Karpas-422 (cell line): ENCODE data around the gene UEVLD. TPM values are rescaled to one million over a fixed set of nuclear protein-coding genes. Genes with fewer than 3 reads are reported as not detected.

ENCODE experiments used
- DNase-seq: peaks from one replicate; pipeline ENCODE4 v3.0.0-alpha.2; 2015
- H2AFZ ChIP-seq: fragments of 200-600 bp; sonication (generic); 2 replicates; pipeline ENCODE4 v1.6.1; 2014; ENCODE audit warnings: antibody characterized with exemption, low read length, mixed read lengths
- H3K27ac ChIP-seq: fragments of 200-600 bp; sonication (generic); 2 replicates; pipeline ENCODE4 v1.5.1; 2014; ENCODE audit warnings: mild to moderate bottlenecking, low read length, moderate library complexity
- H3K27me3 ChIP-seq: fragments of 200-600 bp; sonication (generic); 2 replicates; pipeline ENCODE4 v1.6.1; 2014; ENCODE audit warnings: low read length, mixed read lengths
- H3K36me3 ChIP-seq: fragments of 200-600 bp; sonication (generic); 2 replicates; pipeline ENCODE4 v1.6.1; 2014; ENCODE audit warnings: low read length, mixed read lengths; ENCODE audit not compliant: insufficient read depth
- H3K4me1 ChIP-seq: fragments of 200-600 bp; sonication (generic); 2 replicates; pipeline ENCODE4 v1.6.1; 2014; ENCODE audit warnings: mild to moderate bottlenecking, low read length, mixed read lengths
- H3K4me2 ChIP-seq: fragments of 200-600 bp; sonication (generic); 2 replicates; pipeline ENCODE4 v1.6.1; 2014; ENCODE audit warnings: low read length, low read depth, mild to moderate bottlenecking; ENCODE audit not compliant: poor library complexity, severe bottlenecking
- H3K4me3 ChIP-seq: fragments of 200-600 bp; sonication (generic); 2 replicates; pipeline ENCODE4 v1.5.1; 2014; ENCODE audit warnings: mild to moderate bottlenecking, antibody characterized with exemption, low read length, mixed read lengths
- H3K79me2 ChIP-seq: fragments of 200-600 bp; sonication (generic); 2 replicates; pipeline ENCODE4 v1.6.1; 2014; ENCODE audit warnings: mild to moderate bottlenecking, low read length, mixed read lengths
- H3K9ac ChIP-seq: fragments of 200-600 bp; sonication (generic); 2 replicates; pipeline ENCODE4 v1.6.0; 2014; ENCODE audit warnings: low read length
- H3K9me2 ChIP-seq: fragments of 200-600 bp; sonication (generic), shearing (Covaris generic); replicated peaks from 2 replicates; pipeline ENCODE4 v1.6.0; 2014; ENCODE audit warnings: mild to moderate bottlenecking, low read length, moderate library complexity; ENCODE audit not compliant: insufficient read depth
- H3K9me3 ChIP-seq: fragments of 300-700, 200-600 bp; sonication (generic); 2 replicates; pipeline ENCODE4 v1.6.1; 2014; ENCODE audit warnings: low read length, mixed read lengths
- H4K20me1 ChIP-seq: fragments of 200-600 bp; sonication (generic); 2 replicates; pipeline ENCODE4 v1.6.1; 2014; ENCODE audit warnings: mild to moderate bottlenecking, antibody characterized with exemption, low read length, low read depth; ENCODE audit not compliant: insufficient read depth
- total RNA-seq: library from RNA; depleted of rRNA; stranded (reverse); fragments of >200 nt; shearing (Covaris generic); gene quantifications from 2 replicates; pipeline ENCODE4 v1.2.3, GENCODE V29; 2014; ENCODE audit warnings: low replicate concordance; rRNA removed

Gene UEVLD
- total RNA-seq: 10.4 and 14.8 TPM in 2 replicates

DNA sequence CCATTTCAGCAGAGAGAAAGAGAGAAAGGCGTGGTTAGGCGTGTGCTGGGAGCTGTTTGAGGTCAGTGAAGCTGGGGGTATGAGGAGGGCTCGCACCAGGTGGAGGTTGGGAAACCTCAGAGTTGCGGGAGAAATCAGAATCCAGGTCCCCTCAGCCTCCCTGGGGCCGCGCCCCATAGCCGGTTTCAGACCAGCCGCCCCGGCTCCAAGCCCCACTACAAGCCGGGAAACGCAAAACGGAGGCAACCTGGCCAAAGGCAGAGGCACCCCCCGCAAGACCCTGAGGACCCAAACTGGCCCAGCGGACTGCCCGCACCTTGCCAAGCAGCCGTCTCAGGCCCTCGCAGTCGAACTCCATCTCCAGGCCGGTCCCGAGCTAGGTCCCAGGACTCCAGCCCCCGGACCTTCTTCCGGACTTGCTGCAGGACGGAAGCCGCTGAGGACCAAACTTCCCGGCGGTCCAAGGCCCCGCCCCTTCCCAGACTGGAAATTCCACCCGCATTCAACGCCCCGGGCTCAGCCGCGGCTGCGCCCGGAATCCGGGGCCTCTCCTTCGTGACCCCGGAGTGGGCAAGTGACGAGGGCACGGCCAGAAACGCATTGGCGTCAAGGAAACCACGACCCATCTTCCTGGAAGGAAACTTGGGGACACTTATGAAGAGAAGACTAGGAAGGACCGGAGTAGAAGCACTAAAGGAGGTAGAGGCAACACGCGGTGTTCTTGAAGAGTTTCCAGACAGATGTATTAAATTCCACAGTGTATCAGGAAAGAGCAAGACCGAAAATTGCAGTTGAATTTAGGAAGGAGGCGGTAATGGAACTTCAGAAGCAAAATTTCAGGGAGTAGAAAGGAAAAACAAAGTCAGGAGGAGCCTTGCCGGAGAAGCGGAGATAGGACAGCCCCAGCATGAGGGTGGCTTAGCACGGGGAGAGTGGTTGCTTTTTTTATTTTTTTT, at the start of gene UEVLD:
Gene UEVLD, minus strand, starts transcription at position 438 of the 956 bp plus-strand sequence. Its CDS starts 80 bp downstream, at position 358.
- no peaks in the 10 kb centered on the region for H3K36me3 ChIP-seq
- H2AFZ ChIP-seq: peak within 1 kb of the TSS; percentile 76
- peak within 1 kb of the TSS; percentile 6; the same call in 1 of the 2 replicates for H3K27ac ChIP-seq
- H3K79me2 ChIP-seq: peaks cover 27% of the 10 kb centered on the region
- no peaks in the 10 kb centered on the region for H3K9me3 ChIP-seq
- H3K4me2 ChIP-seq: peak within 1 kb of the TSS; percentile 89
- peak within 1 kb of the TSS; percentile 86 for H3K4me3 ChIP-seq
- no peaks in the 10 kb centered on the region for H3K27me3 ChIP-seq
- DNase-seq: peak; percentile 81
- peaks cover 35% of the 10 kb centered on the region for H3K4me1 ChIP-seq
- H3K9me2 ChIP-seq: no peaks in the 10 kb centered on the region
- H3K9ac ChIP-seq: peak within 1 kb of the TSS; percentile 77
- no peaks in the 10 kb centered on the region for H4K20me1 ChIP-seq

DNA sequence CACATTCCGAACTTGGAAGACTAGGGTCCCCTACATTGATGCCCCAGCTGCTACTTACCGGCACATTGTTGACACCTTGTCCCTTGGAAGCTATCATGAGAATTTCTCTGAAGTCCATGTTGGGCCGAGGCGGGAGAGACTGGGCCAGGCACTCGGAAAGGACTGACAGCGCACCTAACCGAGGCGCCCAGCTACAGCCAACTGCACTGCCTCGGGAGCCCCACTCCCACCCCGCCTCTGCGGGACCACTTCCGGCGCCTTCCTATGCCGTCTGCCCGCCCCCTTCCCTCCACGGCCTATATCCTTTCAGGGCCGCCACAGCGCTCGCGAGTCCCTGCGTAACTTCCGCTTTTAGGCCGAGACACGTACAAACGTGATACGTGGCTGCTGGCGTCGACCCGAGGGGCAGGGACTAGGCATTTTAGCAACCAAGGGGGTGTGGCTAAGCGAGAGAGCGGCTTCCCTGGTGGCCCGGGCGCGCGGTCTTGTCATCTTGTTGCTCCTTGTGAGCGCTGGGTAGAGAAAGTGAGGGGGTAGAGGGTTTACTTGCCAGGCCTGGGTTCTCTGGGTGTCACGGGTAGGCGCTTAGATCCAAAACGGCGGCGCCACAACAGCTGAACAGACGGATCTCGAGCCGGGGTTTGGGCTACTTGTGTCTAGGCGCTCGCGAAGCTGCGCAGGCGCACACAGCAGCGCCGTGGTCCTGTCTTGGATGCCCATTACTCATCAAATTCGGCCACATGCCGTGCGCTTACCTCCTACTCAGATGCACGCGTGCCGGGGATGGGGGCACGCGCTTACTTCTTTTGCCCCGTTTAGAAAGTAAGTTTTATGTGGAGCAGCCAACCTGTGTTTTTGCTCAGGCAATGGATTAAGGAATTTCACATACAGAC, 45.9 kb upstream of the UEVLD start, which contains the start of gene SPTY2D1:
Gene SPTY2D1, minus strand, starts transcription at position 203 of the 893 bp plus-strand sequence. Its CDS starts 85 bp downstream, at position 118.
- Histone ChIP-seq H3K9me2 (no peaks in the 10 kb centered on the region), H3K36me3 (no peaks in the 10 kb centered on the region), H3K4me2 (peak within 1 kb of the TSS; percentile 94), H3K79me2 (peaks cover 52% of the 10 kb centered on the region), H3K9me3 (no peaks in the 10 kb centered on the region), H3K4me3 (peak within 1 kb of the TSS; percentile 94), H3K4me1 (peaks cover 28% of the 10 kb centered on the region), H2AFZ (peak within 1 kb of the TSS; percentile 69), H3K27me3 (no peaks in the 10 kb centered on the region), H3K27ac (peak within 1 kb of the TSS; percentile 75), H3K9ac (peak within 1 kb of the TSS; percentile 85), H4K20me1 (peaks cover 7% of the 10 kb centered on the region; the same call in 1 of the 2 replicates)
- DNase-seq: peak; percentile 100

DNA sequence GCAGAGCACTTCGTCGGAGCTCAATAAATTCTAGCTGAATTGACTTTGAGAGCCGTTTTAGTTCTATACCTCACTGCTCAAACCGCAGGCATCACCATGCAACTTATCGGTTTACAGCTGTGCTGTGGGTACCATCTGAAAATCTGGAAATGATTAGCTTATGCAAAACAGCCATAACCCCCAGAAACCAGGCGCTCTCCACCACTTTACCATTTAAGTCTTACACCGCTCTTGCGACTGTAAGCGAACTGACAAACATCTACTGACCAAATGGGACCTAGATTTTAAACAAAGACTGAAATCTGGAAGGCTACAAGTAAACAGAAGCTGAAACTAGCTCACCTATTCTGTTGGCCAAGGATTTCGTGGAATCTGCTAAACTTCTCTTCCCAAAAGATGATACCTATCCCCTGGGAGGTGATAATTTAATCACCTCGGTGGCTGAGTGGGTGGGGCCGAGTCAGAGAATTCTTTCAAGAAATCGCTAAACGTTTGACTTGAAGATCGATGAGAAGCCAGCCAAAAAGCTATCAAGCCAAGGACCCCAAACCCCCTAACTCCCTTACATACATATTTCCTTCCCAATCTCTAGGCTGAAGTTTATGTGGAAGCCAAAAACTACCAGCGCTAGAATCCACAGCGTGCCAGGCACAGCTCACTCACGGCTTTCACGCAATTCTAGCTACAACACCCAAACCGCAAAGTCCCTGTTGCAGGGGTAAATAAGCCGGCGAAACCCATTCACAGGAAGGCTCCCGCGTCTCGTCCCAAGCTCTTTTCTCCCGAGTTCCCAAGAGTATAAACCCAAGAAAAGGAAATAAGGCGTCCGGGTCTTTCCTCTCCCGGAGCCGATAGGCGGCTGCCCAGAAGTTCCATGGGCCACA, 45.0 kb upstream of the UEVLD start:
- peak overlapping the region; percentile 94 for H3K4me3 ChIP-seq
- peak overlapping the region; percentile 75 for H3K27ac ChIP-seq
- no peaks in the 10 kb centered on the region for H3K27me3 ChIP-seq
- H3K9ac ChIP-seq: peak overlapping the region; percentile 85
- H3K4me2 ChIP-seq: peak overlapping the region; percentile 94
- peaks cover 7% of the 10 kb centered on the region; the same call in 1 of the 2 replicates for H4K20me1 ChIP-seq
- no peaks in the 10 kb centered on the region for H3K9me3 ChIP-seq
- peaks cover 37% of the 10 kb centered on the region for H3K4me1 ChIP-seq
- H3K79me2 ChIP-seq: peaks cover 61% of the 10 kb centered on the region
- H3K36me3 ChIP-seq: no peaks in the 10 kb centered on the region
- H3K9me2 ChIP-seq: no peaks in the 10 kb centered on the region
- no peak overlapping the region for H2AFZ ChIP-seq
- DNase-seq: peak; percentile 79

DNA sequence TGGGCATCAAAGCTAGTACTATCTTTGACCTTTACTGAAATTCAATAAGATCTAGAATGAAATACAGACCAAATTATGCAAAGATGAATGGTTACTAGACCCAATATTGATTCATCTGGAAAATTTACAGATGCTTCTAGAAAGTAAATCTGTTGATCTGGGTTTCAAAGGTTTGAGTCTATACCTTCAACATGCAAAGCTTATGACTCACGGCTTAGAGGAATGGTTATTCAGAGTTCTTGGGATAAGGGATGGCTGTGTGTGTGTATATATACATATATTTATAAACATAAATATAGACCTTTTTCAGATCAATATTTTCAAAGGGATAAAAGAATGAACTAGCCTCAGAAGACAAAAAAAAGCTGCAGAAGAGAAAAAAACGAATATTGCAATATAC, 44.3 kb upstream of the UEVLD start:
- Histone ChIP-seq H3K4me2 (peak overlapping the region; percentile 94), H2AFZ (no peak overlapping the region), H3K4me3 (peak overlapping the region; percentile 94), H4K20me1 (peaks cover 7% of the 10 kb centered on the region; the same call in 1 of the 2 replicates), H3K27ac (peak overlapping the region; percentile 75), H3K9ac (peak overlapping the region; percentile 85), H3K79me2 (peaks cover 67% of the 10 kb centered on the region), H3K36me3 (no peaks in the 10 kb centered on the region), H3K9me2 (no peaks in the 10 kb centered on the region), H3K9me3 (no peaks in the 10 kb centered on the region), H3K27me3 (no peaks in the 10 kb centered on the region), H3K4me1 (peaks cover 44% of the 10 kb centered on the region)
- no peak for DNase-seq

DNA sequence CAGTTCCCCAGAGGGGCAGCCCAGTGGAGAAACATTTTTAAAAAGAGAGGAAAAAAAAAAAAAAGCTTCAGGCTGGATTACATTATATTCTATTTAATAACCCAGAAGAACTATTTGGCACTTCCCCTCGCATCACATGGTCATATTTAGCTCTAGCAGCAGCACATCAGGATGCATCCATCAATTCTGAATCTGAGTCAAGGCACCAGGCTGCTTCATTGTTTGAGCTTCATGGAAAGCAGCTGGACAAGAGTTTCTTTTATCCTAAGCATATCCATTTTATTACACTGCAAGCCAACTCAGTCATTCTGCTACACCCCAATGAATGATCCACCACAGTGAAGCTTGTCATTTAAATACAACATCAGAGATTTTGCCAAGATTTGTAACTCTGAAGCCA, 35.6 kb upstream of the UEVLD start:
- no peaks in the 10 kb centered on the region for H3K27me3 ChIP-seq
- peaks cover 25% of the 10 kb centered on the region for H3K4me1 ChIP-seq
- H3K79me2 ChIP-seq: peaks cover 98% of the 10 kb centered on the region
- no peaks in the 10 kb centered on the region for H4K20me1 ChIP-seq
- DNase-seq: peak; percentile 28
- no peak overlapping the region for H3K27ac ChIP-seq
- peaks cover 5% of the 10 kb centered on the region; the same call in 1 of the 2 replicates for H3K36me3 ChIP-seq
- H3K9ac ChIP-seq: no peak overlapping the region
- H3K9me3 ChIP-seq: peaks cover 3% of the 10 kb centered on the region
- H3K4me3 ChIP-seq: no peak overlapping the region
- no peaks in the 10 kb centered on the region for H3K9me2 ChIP-seq
- H3K4me2 ChIP-seq: no peak overlapping the region
- H2AFZ ChIP-seq: no peak overlapping the region

DNA sequence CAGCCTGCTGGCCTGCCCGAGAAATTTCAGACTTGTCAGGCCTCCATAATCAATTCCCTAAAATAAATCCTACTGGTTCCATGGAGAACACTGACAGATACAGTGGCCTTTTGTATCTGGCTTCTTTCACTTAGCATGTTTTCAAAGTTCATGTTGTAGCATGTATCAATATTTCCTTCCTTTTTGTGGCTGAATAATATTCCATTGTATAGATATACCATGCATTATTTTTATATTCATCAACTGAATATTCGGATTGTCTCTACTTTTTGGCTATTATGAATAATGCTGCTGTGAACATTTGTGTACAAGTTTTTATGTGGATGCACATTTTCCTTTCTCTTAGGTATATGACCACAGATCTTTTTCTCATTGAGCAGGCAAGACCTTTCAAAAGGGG, 35.2 kb upstream of the UEVLD start:
- Histone ChIP-seq H3K4me1 (peaks cover 21% of the 10 kb centered on the region), H3K9me3 (peaks cover 3% of the 10 kb centered on the region), H3K79me2 (peaks cover 98% of the 10 kb centered on the region), H2AFZ (no peak overlapping the region), H3K9ac (no peak overlapping the region), H4K20me1 (no peaks in the 10 kb centered on the region), H3K36me3 (peaks cover 5% of the 10 kb centered on the region; the same call in 1 of the 2 replicates), H3K4me2 (no peak overlapping the region), H3K27me3 (no peaks in the 10 kb centered on the region), H3K4me3 (no peak overlapping the region), H3K9me2 (no peaks in the 10 kb centered on the region), H3K27ac (no peak overlapping the region)
- DNase-seq: no peak

DNA sequence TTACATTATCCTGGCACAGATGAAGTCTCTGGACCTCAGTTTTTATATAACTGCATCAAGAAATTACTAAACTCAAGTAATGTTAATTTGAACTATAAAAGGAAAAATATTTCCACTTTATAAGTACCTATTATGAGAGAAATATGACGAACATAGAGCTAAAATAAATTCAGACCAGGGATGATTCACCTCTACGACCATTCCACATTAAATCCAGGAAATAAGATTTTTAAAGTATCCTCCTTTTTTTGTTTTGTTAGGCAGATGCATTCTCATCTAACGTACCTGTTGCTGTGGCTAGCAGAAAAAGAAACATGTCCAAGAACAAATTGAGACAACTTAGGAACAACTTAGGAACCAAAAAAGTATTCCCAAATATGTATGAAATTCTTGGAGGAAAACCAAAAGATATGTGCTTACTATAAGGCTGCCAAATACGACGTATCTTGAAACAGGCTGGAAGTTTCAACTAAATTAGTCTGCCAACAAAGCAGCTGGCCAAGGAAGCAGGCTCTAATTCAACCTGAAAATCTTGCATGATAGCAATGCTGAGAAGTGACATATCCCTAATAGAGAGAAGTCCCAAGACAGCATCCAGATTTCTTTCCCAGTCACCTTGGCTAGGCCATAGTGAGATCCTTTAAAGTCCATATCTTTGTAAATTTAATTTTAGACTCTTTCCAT, 29.9 kb upstream of the UEVLD start:
- Histone ChIP-seq H3K36me3 (peaks cover 18% of the 10 kb centered on the region), H3K27me3 (no peaks in the 10 kb centered on the region), H3K4me2 (no peak overlapping the region), H3K79me2 (peaks cover 80% of the 10 kb centered on the region), H3K9me2 (no peaks in the 10 kb centered on the region), H4K20me1 (no peaks in the 10 kb centered on the region), H3K9me3 (peaks cover 3% of the 10 kb centered on the region; the same call in 1 of the 2 replicates), H2AFZ (no peak overlapping the region), H3K4me1 (peaks cover 4% of the 10 kb centered on the region; the same call in 1 of the 2 replicates), H3K27ac (no peak overlapping the region), H3K4me3 (no peak overlapping the region), H3K9ac (no peak overlapping the region)
- DNase-seq: no peak
